GF-D8 (cell line): ENCODE data around the gene NRG2.

Experiments
- DNase-seq: peaks from one replicate; lab custom pipeline; 2025; lab: John Stamatoyannopoulos, UW

Gene NRG2

DNA sequence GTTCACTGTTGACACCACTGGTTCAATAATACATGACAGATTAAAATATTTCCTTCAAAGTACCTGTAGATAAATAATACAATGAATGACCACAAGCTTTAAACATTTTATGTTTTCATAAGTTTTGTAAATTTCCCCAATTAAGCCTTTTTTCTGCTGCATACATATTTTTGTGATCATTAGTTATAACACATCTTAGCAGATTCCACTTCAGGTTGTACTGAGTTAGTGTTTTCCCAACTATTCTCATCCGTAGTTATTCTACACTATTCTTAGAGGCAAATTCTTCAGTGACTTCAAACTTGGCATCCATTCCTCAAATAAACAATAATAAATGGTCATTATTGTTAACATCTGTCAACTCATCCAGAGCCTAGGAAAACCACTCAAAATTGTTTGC is 100.9 kb downstream of the NRG2 start:
- no peak for DNase-seq

DNA sequence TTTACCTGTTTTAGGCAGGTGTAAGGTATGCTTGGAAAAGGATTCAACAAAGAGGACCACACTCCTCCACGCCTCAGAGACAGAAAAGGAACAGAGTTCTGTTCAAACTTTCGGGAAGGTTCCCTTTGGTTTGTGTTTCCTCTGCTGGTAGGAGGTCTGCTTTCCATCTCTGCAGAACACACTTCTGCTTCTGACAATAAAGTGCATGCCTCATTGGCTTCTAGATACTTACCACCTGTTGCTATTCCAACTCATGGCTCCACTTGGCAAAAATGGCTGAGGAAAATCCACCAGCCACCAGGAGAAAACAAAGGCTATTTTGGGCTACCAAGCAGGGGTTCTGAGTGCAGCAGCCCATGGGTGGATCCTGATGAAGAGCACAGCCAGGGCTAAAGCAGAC is 112.7 kb downstream of the NRG2 start:
- no peak for DNase-seq

GRCh38 chr5:139926797-139927503 is 116.1 kb downstream of the NRG2 start:
- DNase-seq: no peak

DNA sequence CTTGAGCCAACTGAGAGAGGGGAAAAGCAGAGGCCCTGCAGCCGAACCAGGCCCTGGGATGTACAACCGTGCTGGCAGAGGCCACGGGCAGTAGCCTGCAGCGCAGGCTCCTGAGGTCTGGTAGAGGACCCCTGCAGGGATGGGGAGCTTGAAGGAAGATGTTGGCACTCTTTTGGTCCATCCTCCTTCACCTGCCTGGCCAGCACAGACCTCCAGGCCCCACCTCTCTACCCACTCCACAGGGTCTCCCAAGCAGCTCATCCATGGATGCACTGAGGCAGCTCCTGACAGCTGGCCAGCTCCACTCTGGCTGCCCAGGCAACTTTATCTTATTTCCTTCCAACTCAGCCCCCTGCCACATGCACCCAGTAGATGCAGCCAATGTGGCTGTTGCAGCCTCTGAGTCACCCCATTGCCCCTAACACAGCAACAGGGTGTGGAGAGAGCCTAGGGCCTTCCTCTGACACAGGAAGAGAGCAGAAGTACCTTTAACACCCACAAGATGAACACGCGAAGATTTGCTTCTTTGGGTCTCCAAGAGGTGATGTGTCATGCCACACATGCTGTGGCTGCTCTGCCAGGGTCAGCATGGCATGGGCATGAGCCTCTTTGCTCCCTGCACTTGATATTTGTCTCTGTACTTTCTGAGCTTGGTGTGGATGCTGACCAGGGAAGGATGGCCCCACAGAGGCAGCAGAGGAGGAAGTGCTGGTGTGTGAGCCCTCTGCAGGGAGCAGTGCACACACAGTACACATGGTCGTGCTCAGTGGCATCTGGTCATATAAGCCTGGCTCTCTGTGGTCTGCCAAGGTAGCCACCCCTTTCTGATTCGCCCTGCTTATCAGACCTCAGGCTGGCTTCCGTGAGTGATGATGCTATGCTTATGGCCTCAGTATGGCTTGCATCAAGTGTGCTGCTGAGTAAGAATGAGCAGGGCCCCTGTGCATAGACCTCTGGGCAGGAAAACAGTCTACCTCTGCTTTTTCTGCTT is 117.2 kb downstream of the NRG2 start:
- no peak for DNase-seq

GRCh38 chr5:139925216-139925562 is 117.9 kb downstream of the NRG2 start:
- no peak for DNase-seq

GRCh38 chr5:139924294-139925215 is 118.5 kb downstream of the NRG2 start:
- DNase-seq: no peak

- no peak for DNase-seq
Measured at GRCh38 chr5:139919308-139919707, 123.8 kb downstream of the NRG2 start.

DNA sequence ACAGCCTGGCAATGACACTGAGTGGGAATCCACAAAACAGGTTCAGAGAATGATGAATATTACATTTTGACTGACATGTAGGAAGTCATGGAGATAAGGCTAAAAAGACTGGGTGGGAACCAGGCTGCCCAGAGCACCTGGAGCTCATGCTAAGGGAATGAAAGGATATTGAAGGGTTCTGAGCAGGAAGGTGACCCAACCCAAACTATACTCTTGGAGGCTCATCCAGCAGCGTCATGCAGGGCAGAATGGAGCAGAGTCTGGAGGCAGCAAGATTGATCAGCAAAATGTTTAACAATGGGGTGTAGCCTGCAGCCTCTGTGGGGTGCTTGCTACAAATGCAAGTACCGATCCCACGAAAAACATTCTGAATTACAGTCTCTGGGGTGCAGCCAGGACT is 127.3 kb downstream of the NRG2 start:
- no peak for DNase-seq

GRCh38 chr5:139915266-139915665 is 127.8 kb downstream of the NRG2 start:
- no peak for DNase-seq

- no peak for DNase-seq
Measured at GRCh38 chr5:139914218-139914807, 128.8 kb downstream of the NRG2 start.

DNA sequence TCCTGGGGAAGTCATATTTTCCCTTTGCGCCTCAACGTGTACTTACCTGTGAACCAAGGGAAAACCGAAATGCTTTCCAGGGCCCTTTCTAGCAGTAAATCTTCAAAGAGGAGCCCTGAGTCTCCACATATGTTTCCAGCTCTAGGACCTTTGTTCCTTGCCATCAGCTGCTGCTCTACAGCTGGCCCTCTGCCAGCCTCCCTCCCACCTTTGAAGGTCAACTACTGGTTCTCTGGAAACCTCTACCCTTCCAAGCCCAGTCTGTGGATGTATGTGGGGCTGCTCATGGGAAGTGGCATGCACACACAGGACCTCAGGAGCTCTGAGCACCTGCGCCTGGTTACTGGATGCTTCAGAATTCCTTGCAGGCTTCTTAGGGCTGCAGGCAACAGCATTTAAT is 130.3 kb downstream of the NRG2 start:
- no peak for DNase-seq

GRCh38 chr5:139912158-139912557 is 130.9 kb downstream of the NRG2 start:
- DNase-seq: no peak

DNA sequence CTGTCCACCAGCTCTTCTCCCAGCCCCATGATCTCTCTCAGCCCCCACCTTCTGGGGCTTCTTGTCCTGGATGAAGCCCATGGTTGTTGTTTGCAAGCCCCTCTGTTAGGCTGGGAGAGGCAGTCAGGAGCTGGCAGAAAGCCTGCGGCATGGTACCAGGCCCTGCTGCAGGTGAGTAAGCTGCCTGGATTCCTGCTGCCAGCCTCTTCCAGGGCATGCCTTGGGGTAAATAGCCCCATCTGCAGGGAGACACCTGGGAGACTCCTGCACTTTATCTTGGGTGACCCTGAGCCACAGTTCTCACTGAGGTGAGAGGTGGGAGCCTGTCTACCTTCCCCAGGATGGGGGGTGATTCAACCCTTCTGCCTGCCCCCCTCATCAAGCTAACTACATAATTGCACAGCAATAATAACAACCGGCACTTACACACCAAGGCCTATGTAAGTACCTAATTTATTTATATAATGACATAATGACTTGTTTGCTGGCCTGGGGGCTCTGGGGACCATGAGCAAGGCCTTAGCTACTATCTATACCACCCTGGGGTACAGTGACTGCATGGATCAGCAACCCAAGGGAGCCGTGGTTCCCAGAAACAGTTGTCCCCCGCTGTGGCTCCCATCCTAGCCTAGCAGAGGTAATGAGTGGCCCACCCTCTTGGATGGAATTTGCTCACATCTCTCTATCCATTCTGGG is 131.5 kb downstream of the NRG2 start:
- no peak for DNase-seq

- no peak for DNase-seq
Measured at GRCh38 chr5:139910901-139911300, 132.2 kb downstream of the NRG2 start.

GRCh38 chr5:139910036-139910435 is 133.1 kb downstream of the NRG2 start:
- DNase-seq: no peak

GRCh38 chr5:139908749-139909148 is 134.3 kb downstream of the NRG2 start:
- DNase-seq: no peak

DNA sequence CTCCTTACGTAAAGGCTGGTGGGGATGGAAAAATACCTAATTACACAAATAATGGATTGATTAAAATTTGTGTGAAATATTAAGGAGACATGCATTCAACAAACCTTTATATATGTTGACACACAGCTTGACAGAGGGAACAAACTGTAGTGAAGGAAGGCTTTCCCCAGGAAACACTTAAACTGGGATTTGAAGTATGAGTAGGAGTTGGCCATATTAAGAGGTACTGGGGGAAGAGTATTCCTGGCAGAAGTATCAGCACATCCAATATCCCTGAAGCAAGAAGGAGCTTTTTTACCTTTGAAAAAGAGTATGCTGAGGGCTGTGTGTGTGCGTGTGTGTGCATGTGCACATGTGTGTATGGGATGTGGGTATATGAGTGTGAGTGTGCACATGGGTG is 136.4 kb downstream of the NRG2 start:
- DNase-seq: no peak

DNA sequence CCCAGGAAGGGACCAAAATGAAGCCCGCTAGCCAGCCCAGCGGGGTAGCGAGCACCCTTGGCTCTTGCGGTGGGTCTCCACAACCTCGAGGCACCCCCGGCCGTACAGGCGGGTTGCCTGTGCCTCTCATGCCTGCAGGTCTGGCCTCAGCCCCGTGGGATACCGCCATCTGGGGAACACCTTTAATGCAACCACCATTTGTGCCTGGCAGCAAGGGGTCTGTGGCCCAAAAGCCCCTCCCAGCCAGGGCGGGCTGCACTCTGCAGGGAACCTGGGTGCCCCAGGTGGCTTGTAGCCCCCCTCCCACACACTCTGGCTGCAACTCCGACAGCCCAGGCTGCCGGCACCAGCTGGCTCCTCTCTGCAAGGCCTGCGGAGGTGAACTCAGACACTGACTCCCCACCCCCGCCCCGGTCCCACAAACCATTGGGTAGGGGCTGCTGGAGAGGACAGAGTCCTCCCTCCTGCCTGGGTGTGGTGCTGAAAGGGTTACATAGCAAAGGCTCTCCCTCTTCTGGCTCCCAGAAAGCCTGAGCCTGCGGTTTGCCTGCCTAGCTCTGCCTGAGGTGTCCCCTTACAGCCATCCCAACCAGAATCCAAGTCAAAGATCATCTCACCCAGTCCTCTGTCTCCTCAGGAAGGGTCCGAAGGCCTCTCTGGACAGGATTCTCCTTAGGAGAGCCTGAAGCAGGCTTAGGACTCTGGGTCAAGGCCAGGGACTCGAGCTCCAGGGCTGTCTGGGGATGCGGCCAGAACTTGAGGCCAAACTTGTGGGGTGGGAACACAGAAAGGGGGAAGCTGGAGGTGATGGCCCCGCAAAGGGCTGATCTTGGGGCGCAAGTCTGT is 138.1 kb downstream of the NRG2 start:
- DNase-seq: no peak

GRCh38 chr5:139904566-139904815 is 138.6 kb downstream of the NRG2 start:
- no peak for DNase-seq

GRCh38 chr5:139903795-139904565 is 139.1 kb downstream of the NRG2 start:
- no peak for DNase-seq
